ENCODE measurements around the gene MUC21. TPM values are rescaled to one million over a fixed set of nuclear protein-coding genes. Genes with fewer than 3 reads are reported as not detected.
"Not testable (repeated sequence)": the region's sequence is repeated elsewhere in the genome, so short reads cannot be mapped to it uniquely, and the experiment has no call there.

Gene MUC21
- total and polyA plus RNA-seq, 2 donors (not counting 3 experiments of a cell fraction or from before 2014, with no cell fraction given): not detected

GRCh38 chr6:31021705-31022531, 38.4 kb downstream of the MUC21 start:
- DNase-seq (ENCODE audit: low read depth, low spot score); H3K4me3 ChIP-seq (replicated peaks in 1 of 3; ENCODE audit: insufficient read depth in 1 of 3, low read depth in 1 of 3, low read length in 3 of 3); BruUV-seq (replicated peaks); H3K4me2 ChIP-seq (ENCODE audit: insufficient read depth, low read length); H3K79me2 ChIP-seq (ENCODE audit: control insufficient read depth, insufficient read depth, low read length); H3K9me1 ChIP-seq (replicated peaks; ENCODE audit: control insufficient read depth, extremely low read depth, insufficient read depth, low read length); H3K9me3 ChIP-seq (replicated peaks; ENCODE audit: control insufficient read depth, insufficient read depth, low read length); H3K27ac ChIP-seq (ENCODE audit: insufficient read depth, low read depth, low read length); H3K9ac ChIP-seq (replicated peaks; ENCODE audit: extremely low read depth, insufficient read depth, low read length); H3K4me1 ChIP-seq (ENCODE audit: control insufficient read depth, extremely low read depth, insufficient read depth, low read length); POLR2A ChIA-PET; H2AFZ ChIP-seq (ENCODE audit: low read depth, low read length); H3K36me3 ChIP-seq (ENCODE audit: control insufficient read depth in 2 of 2, extremely low read depth in 1 of 2, insufficient read depth in 2 of 2, low read length in 2 of 2); dilution Hi-C loops (cut with MboI; ENCODE audit: extremely low pct_ligation_motif_present, low sequenced_read_pairs); intact Hi-C loops (cut with micrococcal nuclease); H3K27me3 ChIP-seq (ENCODE audit: control insufficient read depth in 2 of 2, insufficient read depth in 2 of 2, low read length in 2 of 2); H4K20me1 ChIP-seq (replicated peaks; ENCODE audit: control insufficient read depth, extremely low read depth, insufficient read depth, low read length); FAIRE-seq: not testable (repeated sequence)
- CTCF ChIA-PET: interaction anchor here (1.9 kb wide), 1 partner anchor 58 kb away, joined by 7 read pairs; no protein-coding TSS in a partner anchor

DNA sequence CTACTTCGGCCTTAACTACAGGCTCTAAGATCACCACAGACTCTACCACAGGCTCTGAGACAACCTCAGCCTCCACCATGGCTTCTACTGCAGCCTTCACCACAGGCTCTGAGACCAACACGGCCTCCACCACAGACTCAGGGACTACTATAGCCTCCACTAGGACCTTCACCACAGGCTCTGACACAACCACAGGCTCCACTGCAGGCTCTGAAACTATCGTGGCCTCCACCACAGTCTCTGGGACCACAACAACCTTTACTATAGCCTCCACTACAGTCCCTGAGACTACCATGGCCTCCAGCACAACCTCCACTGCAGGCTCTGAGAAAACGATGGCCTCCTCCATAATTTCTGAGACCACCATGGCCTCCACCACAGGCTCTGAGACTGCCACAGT, 42.1 kb downstream of the MUC21 start:
- Histone ChIP-seq H3K9me1 (replicated peaks; ENCODE audit: control insufficient read depth, extremely low read depth, insufficient read depth, low read length) (no peaks in the 10 kb centered on the region), H3K79me2 (ENCODE audit: control insufficient read depth, insufficient read depth, low read length) (no peaks in the 10 kb centered on the region), H3K36me3 (ENCODE audit: control insufficient read depth in 2 of 2, extremely low read depth in 1 of 2, insufficient read depth in 2 of 2, low read length in 2 of 2) (no peaks in the 10 kb centered on the region), H3K27ac (ENCODE audit: insufficient read depth, low read depth, low read length) (no peak overlapping the region), H3K9me3 (replicated peaks; ENCODE audit: control insufficient read depth, insufficient read depth, low read length) (no peaks in the 10 kb centered on the region), H3K27me3 (ENCODE audit: control insufficient read depth in 2 of 2, insufficient read depth in 2 of 2, low read length in 2 of 2) (peaks cover 0 to 6% of the 10 kb centered on the region in 2 experiments), H4K20me1 (replicated peaks; ENCODE audit: control insufficient read depth, extremely low read depth, insufficient read depth, low read length) (no peaks in the 10 kb centered on the region), H3K4me2 (ENCODE audit: insufficient read depth, low read length) (no peak overlapping the region), H2AFZ (ENCODE audit: low read depth, low read length) (no peak overlapping the region), H3K9ac (replicated peaks; ENCODE audit: extremely low read depth, insufficient read depth, low read length) (no peak overlapping the region), H3K4me3 (replicated peaks in 1 of 3; ENCODE audit: insufficient read depth in 1 of 3, low read depth in 1 of 3, low read length in 3 of 3) (no peak overlapping the region), H3K4me1 (ENCODE audit: control insufficient read depth, extremely low read depth, insufficient read depth, low read length) (no peaks in the 10 kb centered on the region)
- POLR2A ChIA-PET: no interaction called here
- intact Hi-C loops (cut with micrococcal nuclease) (no loop called here), dilution Hi-C loops (cut with MboI; ENCODE audit: extremely low pct_ligation_motif_present, low sequenced_read_pairs) (no loop called here)
- CTCF ChIA-PET: no interaction called here
- TF ChIP-seq GATA2 (IDR thresholded peaks at IDR 0.05; ENCODE audit: insufficient read depth, insufficient read length, low read depth, low read length) (no peak), EZH2 (IDR thresholded peaks at IDR 0.05; ENCODE audit: borderline replicate concordance, low read depth, low read length, severe bottlenecking) (no peak), MYC (IDR thresholded peaks at IDR 0.05; ENCODE audit: low read depth, low read length) (no peak), MAX (IDR thresholded peaks at IDR 0.05; ENCODE audit: insufficient read depth, insufficient read length) (no peak)
- no peak for DNase-seq (ENCODE audit: low read depth, low spot score)
- no TSS peak for BruUV-seq (replicated peaks)
- no peak for FAIRE-seq

Measured in endothelial cell of umbilical vein (primary cell).